IMR-90 (cell line): ENCODE data around the gene PIK3CG. TPM values are rescaled to one million over a fixed set of nuclear protein-coding genes. Genes with fewer than 3 reads are reported as not detected.

Source experiments
- ATAC-seq: fragments of 200-7000 bp; cut with Tn5 transposase; 2 replicates; pipeline ENCODE4 v1.9.1; 2020; ENCODE audit warnings: low read depth, mild to moderate bottlenecking, moderate library complexity
- BruUV-seq: library from RNA; stranded (reverse); fragments of 400-500 nt; replicated peaks from 2 replicates; lab custom pipeline; 2021; lab: Mats Ljungman, UMichigan
- CTCF ChIA-PET: fragments of 300-600 bp; formaldehyde crosslinking; extraction: SDS; loops from one replicate; lab custom pipeline; 2021; ENCODE audit warnings: antibody characterized with exemption; lab: Yijun Ruan, JAX
- POLR2A ChIA-PET: fragments of 300-600 bp; sonication (Branson Sonifier 250); formaldehyde crosslinking; loops from one replicate; lab custom pipeline; 2022; ENCODE audit warnings: antibody characterized with exemption; ENCODE audit not compliant: unreplicated experiment; lab: Charles Lee
- DNase-seq: peaks from one replicate; pipeline ENCODE4 v3.0.0; 2013
- H2AFZ ChIP-seq: replicated peaks from 2 replicates; pipeline ENCODE3; 2013; ENCODE audit warnings: low read length, mild to moderate bottlenecking; ENCODE audit not compliant: poor library complexity
- H2AK5ac ChIP-seq: 2 replicates; pipeline ENCODE4 v1.6.1; 2013; ENCODE audit warnings: low read depth, low read length, inconsistent platforms
- H2AK9ac ChIP-seq: replicated peaks from 2 replicates; pipeline ENCODE3; 2013; ENCODE audit warnings: mild to moderate bottlenecking, low read depth, low read length, moderate library complexity; ENCODE audit not compliant: poor library complexity
- H2BK120ac ChIP-seq: 2 replicates; pipeline ENCODE4 v1.6.1; 2013; ENCODE audit warnings: low read depth, low read length, inconsistent platforms
- H2BK15ac ChIP-seq: 3 replicates; pipeline ENCODE4 v1.6.1; 2013; ENCODE audit warnings: low read depth, low read length, inconsistent platforms
- H2BK20ac ChIP-seq: 2 replicates; pipeline ENCODE4 v1.6.1; 2013; ENCODE audit warnings: low read depth, mild to moderate bottlenecking, inconsistent platforms, low read length, moderate library complexity
- H2BK5ac ChIP-seq: 2 replicates; pipeline ENCODE4 v1.6.1; 2013; ENCODE audit warnings: mild to moderate bottlenecking, low read depth, low read length, inconsistent platforms; ENCODE audit not compliant: poor library complexity, severe bottlenecking
- H3K14ac ChIP-seq: replicated peaks from 2 replicates; pipeline ENCODE4 v1.6.1; 2013; ENCODE audit warnings: low read depth, low read length, inconsistent platforms
- H3K18ac ChIP-seq: 2 replicates; pipeline ENCODE4 v1.6.1; 2013; ENCODE audit warnings: low read depth, low read length, control low read depth
- H3K23ac ChIP-seq: 2 replicates; pipeline ENCODE4 v1.6.1; 2013; ENCODE audit warnings: low read depth, low read length, inconsistent platforms
- H3K27ac ChIP-seq: 2 replicates; pipeline ENCODE4 v1.5.1; 2013; ENCODE audit warnings: mild to moderate bottlenecking, control low read depth, low read length; ENCODE audit not compliant: insufficient read depth
- H3K27me3 ChIP-seq: 2 replicates; pipeline ENCODE4 v1.6.1; 2013; ENCODE audit warnings: low read length; ENCODE audit not compliant: control insufficient read depth, insufficient read depth
- H3K36me3 ChIP-seq: 2 replicates; pipeline ENCODE4 v1.6.1; 2013; ENCODE audit warnings: low read length, mixed read lengths; ENCODE audit not compliant: control insufficient read depth, insufficient read depth
- H3K4ac ChIP-seq: 2 replicates; pipeline ENCODE4 v1.6.1; 2013; ENCODE audit warnings: low read depth, low read length, inconsistent platforms
- H3K4me1 ChIP-seq: 2 replicates; pipeline ENCODE4 v1.6.1; 2013; ENCODE audit warnings: low read length, mixed read lengths; ENCODE audit not compliant: control insufficient read depth, insufficient read depth
- H3K4me2 ChIP-seq: 2 replicates; pipeline ENCODE4 v1.6.1; 2013; ENCODE audit warnings: low read depth, mild to moderate bottlenecking, control low read depth, low read length, moderate library complexity
- H3K4me3 ChIP-seq: 2 replicates; pipeline ENCODE4 v1.5.1; 2013; ENCODE audit warnings: low read depth, mild to moderate bottlenecking, control low read depth, low read length, moderate library complexity; ENCODE audit not compliant: insufficient read depth
- H3K56ac ChIP-seq: 2 replicates; pipeline ENCODE4 v1.6.1; 2013; ENCODE audit warnings: low read length, inconsistent platforms; ENCODE audit not compliant: insufficient read depth; ENCODE audit errors: extremely low read depth
- H3K79me1 ChIP-seq, 2 experiments: 2 replicates each; pipeline ENCODE4 v1.6.1; 2013; ENCODE audit warnings: low read length in 2 of 2, inconsistent platforms in 1 of 2, low read depth in 1 of 2
- H3K9ac ChIP-seq: 2 replicates; pipeline ENCODE4 v1.6.1; 2013; ENCODE audit warnings: low read depth, low read length, control low read depth
- H3K9me1 ChIP-seq: 2 replicates; pipeline ENCODE4 v1.6.1; 2013; ENCODE audit warnings: low read length, inconsistent platforms; ENCODE audit not compliant: insufficient read depth
- H3K9me3 ChIP-seq: 2 replicates; pipeline ENCODE4 v1.6.1; 2013; ENCODE audit warnings: low read length; ENCODE audit not compliant: control insufficient read depth, insufficient read depth
- H4K20me1 ChIP-seq: 2 replicates; pipeline ENCODE4 v1.6.1; 2013; ENCODE audit warnings: low read length, inconsistent platforms; ENCODE audit not compliant: insufficient read depth
- H4K5ac ChIP-seq: 2 replicates; pipeline ENCODE4 v1.6.1; 2013; ENCODE audit warnings: mild to moderate bottlenecking, low read depth, low read length, control low read depth
- H4K8ac ChIP-seq, 2 experiments: 2 replicates each; pipeline ENCODE4 v1.6.1; 2013; ENCODE audit warnings: low read depth in 2 of 2, low read length in 2 of 2, control low read depth in 1 of 2, inconsistent platforms in 1 of 2
- H4K91ac ChIP-seq: 2 replicates; pipeline ENCODE4 v1.6.1; 2013; ENCODE audit warnings: low read depth, low read length, inconsistent platforms; ENCODE audit not compliant: insufficient read depth
- BHLHE40 ChIP-seq: fragments of 150-350 bp; IDR thresholded peaks from 2 replicates; pipeline ENCODE4 v1.6.1; 2016; ENCODE audit warnings: mild to moderate bottlenecking, low read depth, low read length
- CEBPB ChIP-seq: IDR thresholded peaks from 2 replicates; pipeline ENCODE4 v1.6.1; 2012; ENCODE audit warnings: low read depth, low read length, improper control_type of control experiment
- CHD1 ChIP-seq: IDR thresholded peaks from 2 replicates; pipeline ENCODE4 v1.6.1; 2012; ENCODE audit warnings: low read depth, low read length, improper control_type of control experiment
- FOS ChIP-seq: fragments of 150-350 bp; IDR thresholded peaks from 2 replicates; pipeline ENCODE4 v1.6.1; 2016; ENCODE audit warnings: low read depth, low read length
- MAFK ChIP-seq: IDR thresholded peaks from 2 replicates; pipeline ENCODE4 v1.6.1; 2012; ENCODE audit warnings: low read depth, low read length, improper control_type of control experiment
- MAZ ChIP-seq: IDR thresholded peaks from 2 replicates; pipeline ENCODE4 v1.6.1; 2012; ENCODE audit warnings: low read depth, mild to moderate bottlenecking, low read length, improper control_type of control experiment, moderate library complexity, borderline replicate concordance
- MXI1 ChIP-seq: IDR thresholded peaks from 2 replicates; pipeline ENCODE4 v1.6.1; 2012; ENCODE audit warnings: low read depth, mild to moderate bottlenecking, low read length, moderate library complexity, borderline replicate concordance
- NFE2L2 ChIP-seq: fragments of 150-350 bp; IDR thresholded peaks from 2 replicates; pipeline ENCODE4 v1.6.1; 2016; ENCODE audit warnings: low read depth, mild to moderate bottlenecking, low read length
- POLR2A ChIP-seq: IDR thresholded peaks from 2 replicates; pipeline ENCODE4 v1.6.1; 2012; ENCODE audit warnings: mild to moderate bottlenecking, low read depth, low read length
- RAD21 ChIP-seq: IDR thresholded peaks from 2 replicates; pipeline ENCODE4 v1.6.1; 2012; ENCODE audit warnings: low read length, improper control_type of control experiment
- RCOR1 ChIP-seq: IDR thresholded peaks from 2 replicates; pipeline ENCODE4 v1.6.1; 2012; ENCODE audit warnings: mild to moderate bottlenecking, low read length, improper control_type of control experiment; ENCODE audit not compliant: insufficient replicate concordance
- RFX5 ChIP-seq: IDR thresholded peaks from 2 replicates; pipeline ENCODE4 v1.8.0; 2012; ENCODE audit warnings: low read depth, mild to moderate bottlenecking, low read length, moderate library complexity
- SMC3 ChIP-seq: fragments of 150-350 bp; IDR thresholded peaks from 2 replicates; pipeline ENCODE4 v1.6.1; 2016; ENCODE audit warnings: low read depth, mild to moderate bottlenecking, antibody characterized with exemption, low read length, moderate library complexity
- WGBS, 2 experiments: methylation state at CpG; one replicate each; pipeline versions ENCODE4 v1.1.5 to v1.1.7; 2013; ENCODE audit warnings: missing lambda C conversion rate in 2 of 2; ENCODE audit not compliant: insufficient read length in 1 of 2; ENCODE audit errors: extremely low coverage in 2 of 2; 5-methylcytosine and 5-hydroxymethylcytosine counted together
- dilution Hi-C: fragments of 300-500 bp; cut with HindIII; formaldehyde crosslinking; loops from one replicate; pipeline ENCODE4 v1.14.3; 2018; ENCODE audit warnings: low sequenced_read_pairs; ENCODE audit not compliant: unreplicated experiment
- in situ Hi-C: fragments of 300-500 bp; cut with MboI; formaldehyde crosslinking; loops from 3 replicates; pipeline ENCODE4 v1.14.3; 2019; ENCODE audit warnings: low sequenced_read_pairs, inconsistent platforms, mixed read lengths
- intact Hi-C: fragments of 100-400 bp; cut with micrococcal nuclease; formaldehyde crosslinking; loops from 2 replicates; pipeline ENCODE4 v1.10.0; 2022
- polyA plus RNA-seq, 3 experiments: library from polyadenylated mRNA; depleted of rRNA; stranded (reverse); fragments of >200 nt; gene quantifications; 2 replicates each; pipeline ENCODE4 v1.2.3, GENCODE V29; 2012; ENCODE audit warnings: low replicate concordance in 1 of 3
- total RNA-seq: library from RNA; depleted of rRNA; stranded (reverse); fragments of >200 nt; gene quantifications from 2 replicates; pipeline ENCODE4 v1.2.3, GENCODE V29; 2012
- TF ChIP-seq, protein P1 (sequence below): fragments of 150-350 bp; IDR thresholded peaks from 2 replicates; pipeline ENCODE4 v1.6.1; 2016; ENCODE audit warnings: low read depth, mild to moderate bottlenecking, low read length, moderate library complexity, borderline replicate concordance
- TF ChIP-seq, protein P2 (sequence below): fragments of 150-350 bp; IDR thresholded peaks from 2 replicates; pipeline ENCODE4 v1.6.1; 2017; ENCODE audit warnings: mild to moderate bottlenecking, antibody characterized with exemption, low read length, low read depth
- TF ChIP-seq, protein P3 (sequence below): conservative IDR thresholded peaks from 2 replicates; pipeline ENCODE4 v1.5.1; 2012; ENCODE audit warnings: mild to moderate bottlenecking, low read depth, low read length, improper control_type of control experiment

The PIK3CG gene
- total and polyA plus RNA-seq, 2 of the 4 experiments (the other 2 are of a cell fraction) = under 0.01 TPM; not detected in 1

DNA sequence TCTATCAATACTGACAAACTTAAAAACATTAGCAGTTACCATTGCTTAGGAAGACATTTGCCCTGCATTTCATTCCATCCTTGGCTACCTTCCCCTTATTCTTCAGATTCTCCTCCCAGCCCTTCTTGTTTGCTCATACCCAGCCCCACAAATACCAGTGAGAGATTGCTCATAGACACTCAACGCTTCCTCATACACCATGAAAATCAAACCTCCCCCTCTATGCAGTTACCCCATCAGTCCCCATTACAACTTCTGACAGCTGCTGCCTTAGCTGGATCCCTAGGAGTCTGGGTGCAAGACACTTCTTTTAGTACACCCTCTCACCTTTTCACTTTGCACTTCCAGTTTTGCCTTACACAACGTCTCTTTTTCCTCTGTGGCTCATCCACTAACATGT lies 28.3 kb upstream of the PIK3CG start:
- no peak overlapping the region for H3K23ac ChIP-seq
- ATAC-seq = no peak
- no peak overlapping the region for H3K4me2 ChIP-seq
- no peak overlapping the region for H4K8ac ChIP-seq
- no peaks in the 10 kb centered on the region for H3K9me1 ChIP-seq
- DNase-seq = no peak
- no peak overlapping the region for H3K18ac ChIP-seq
- H4K91ac ChIP-seq = no peak overlapping the region
- no peak overlapping the region for H3K4ac ChIP-seq
- H3K4me1 ChIP-seq = peaks cover 2% of the 10 kb centered on the region; the same call in 1 of the 2 replicates
- no peak overlapping the region for H3K14ac ChIP-seq
- H3K56ac ChIP-seq = no peak overlapping the region
- WGBS, 2 experiments = 73% methylated on average over 2 of the region's 2 CpGs; no CpG with 5 or more reads in 1 of the 2 experiments
- H3K9ac ChIP-seq = no peak overlapping the region
- TF ChIP-seq MXI1 (no peak), RAD21 (no peak), POLR2A (no peak), MAFK (no peak), SMC3 (no peak), RFX5 (no peak), RCOR1 (no peak), MAZ (no peak), BHLHE40 (no peak), FOS (no peak), CHD1 (no peak), NFE2L2 (no peak), CEBPB (no peak)
- TF ChIP-seq, protein P1, sequence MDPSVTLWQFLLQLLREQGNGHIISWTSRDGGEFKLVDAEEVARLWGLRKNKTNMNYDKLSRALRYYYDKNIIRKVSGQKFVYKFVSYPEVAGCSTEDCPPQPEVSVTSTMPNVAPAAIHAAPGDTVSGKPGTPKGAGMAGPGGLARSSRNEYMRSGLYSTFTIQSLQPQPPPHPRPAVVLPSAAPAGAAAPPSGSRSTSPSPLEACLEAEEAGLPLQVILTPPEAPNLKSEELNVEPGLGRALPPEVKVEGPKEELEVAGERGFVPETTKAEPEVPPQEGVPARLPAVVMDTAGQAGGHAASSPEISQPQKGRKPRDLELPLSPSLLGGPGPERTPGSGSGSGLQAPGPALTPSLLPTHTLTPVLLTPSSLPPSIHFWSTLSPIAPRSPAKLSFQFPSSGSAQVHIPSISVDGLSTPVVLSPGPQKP = no peak
- TF ChIP-seq, protein P2, sequence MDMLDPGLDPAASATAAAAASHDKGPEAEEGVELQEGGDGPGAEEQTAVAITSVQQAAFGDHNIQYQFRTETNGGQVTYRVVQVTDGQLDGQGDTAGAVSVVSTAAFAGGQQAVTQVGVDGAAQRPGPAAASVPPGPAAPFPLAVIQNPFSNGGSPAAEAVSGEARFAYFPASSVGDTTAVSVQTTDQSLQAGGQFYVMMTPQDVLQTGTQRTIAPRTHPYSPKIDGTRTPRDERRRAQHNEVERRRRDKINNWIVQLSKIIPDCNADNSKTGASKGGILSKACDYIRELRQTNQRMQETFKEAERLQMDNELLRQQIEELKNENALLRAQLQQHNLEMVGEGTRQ = no peak
- TF ChIP-seq, protein P3, sequence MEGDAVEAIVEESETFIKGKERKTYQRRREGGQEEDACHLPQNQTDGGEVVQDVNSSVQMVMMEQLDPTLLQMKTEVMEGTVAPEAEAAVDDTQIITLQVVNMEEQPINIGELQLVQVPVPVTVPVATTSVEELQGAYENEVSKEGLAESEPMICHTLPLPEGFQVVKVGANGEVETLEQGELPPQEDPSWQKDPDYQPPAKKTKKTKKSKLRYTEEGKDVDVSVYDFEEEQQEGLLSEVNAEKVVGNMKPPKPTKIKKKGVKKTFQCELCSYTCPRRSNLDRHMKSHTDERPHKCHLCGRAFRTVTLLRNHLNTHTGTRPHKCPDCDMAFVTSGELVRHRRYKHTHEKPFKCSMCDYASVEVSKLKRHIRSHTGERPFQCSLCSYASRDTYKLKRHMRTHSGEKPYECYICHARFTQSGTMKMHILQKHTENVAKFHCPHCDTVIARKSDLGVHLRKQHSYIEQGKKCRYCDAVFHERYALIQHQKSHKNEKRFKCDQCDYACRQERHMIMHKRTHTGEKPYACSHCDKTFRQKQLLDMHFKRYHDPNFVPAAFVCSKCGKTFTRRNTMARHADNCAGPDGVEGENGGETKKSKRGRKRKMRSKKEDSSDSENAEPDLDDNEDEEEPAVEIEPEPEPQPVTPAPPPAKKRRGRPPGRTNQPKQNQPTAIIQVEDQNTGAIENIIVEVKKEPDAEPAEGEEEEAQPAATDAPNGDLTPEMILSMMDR = no peak
- no peak overlapping the region for H3K27ac ChIP-seq
- no peak overlapping the region for H2AK5ac ChIP-seq
- no peak overlapping the region for H2BK120ac ChIP-seq
- H2BK15ac ChIP-seq = no peak overlapping the region
- no peak overlapping the region for H2BK5ac ChIP-seq
- H3K4me3 ChIP-seq = no peak overlapping the region
- H4K20me1 ChIP-seq = no peaks in the 10 kb centered on the region
- intact Hi-C loops (no loop called here), dilution Hi-C loops (no loop called here), in situ Hi-C loops (no loop called here)
- no peaks in the 10 kb centered on the region for H3K36me3 ChIP-seq
- ChIA-PET CTCF (no interaction called here), POLR2A (no interaction called here)
- no peaks in the 10 kb centered on the region for H3K27me3 ChIP-seq
- no peak overlapping the region for H2BK20ac ChIP-seq
- H3K79me1 ChIP-seq = no peaks in the 10 kb centered on the region
- H2AFZ ChIP-seq = no peak overlapping the region
- H4K5ac ChIP-seq = no peak overlapping the region
- H3K9me3 ChIP-seq = no peaks in the 10 kb centered on the region
- no TSS peak for BruUV-seq
- H2AK9ac ChIP-seq = no peak overlapping the region
